Fibroblast of skin of abdomen (primary cell): ENCODE results near the gene ATP2B3.
"Not testable (repeated sequence)": the region's sequence is repeated elsewhere in the genome, so short reads cannot be mapped to it uniquely, and the experiment has no call there.

Experiments
- DNase-seq: peaks from one replicate; pipeline ENCODE4 v3.0.0-alpha.2; 2013

ATP2B3 gene

GRCh38 chrX:153596981-153597750, 79.7 kb downstream of the ATP2B3 start:
- no peak for DNase-seq

GRCh38 chrX:153598541-153599191, 81.2 kb downstream of the ATP2B3 start, which contains the start of gene CCNQ:
TSS of gene CCNQ (minus strand) at chrX:153599139. CDS start at chrX:153599073, 66 bp downstream.
- peak; percentile 4 for DNase-seq

- peak; percentile 87 for DNase-seq
Measured at GRCh38 chrX:153599192-153600031, 82.0 kb downstream of the ATP2B3 start.

GRCh38 chrX:153600032-153600373, 82.6 kb downstream of the ATP2B3 start:
- DNase-seq, result no peak

- DNase-seq, result no peak
Measured at GRCh38 chrX:153600921-153601320, 83.5 kb downstream of the ATP2B3 start.

GRCh38 chrX:153601511-153602110, 84.2 kb downstream of the ATP2B3 start:
- no peak for DNase-seq

GRCh38 chrX:153602601-153603000, 85.2 kb downstream of the ATP2B3 start:
- DNase-seq, result no peak

- DNase-seq, result no peak
Measured at GRCh38 chrX:153603131-153603656, 85.8 kb downstream of the ATP2B3 start.

GRCh38 chrX:153604666-153605380, 87.4 kb downstream of the ATP2B3 start:
- DNase-seq, result not testable (repeated sequence)

GRCh38 chrX:153606503-153606902, 89.1 kb downstream of the ATP2B3 start:
- DNase-seq, result no peak

GRCh38 chrX:153608376-153608775, 90.9 kb downstream of the ATP2B3 start:
- no peak for DNase-seq

- DNase-seq, result peak; percentile 36
Measured at GRCh38 chrX:153608806-153609205, 91.4 kb downstream of the ATP2B3 start.

GRCh38 chrX:153609917-153610835, 92.7 kb downstream of the ATP2B3 start:
- peak; percentile 75 for DNase-seq

- no peak for DNase-seq
Measured at GRCh38 chrX:153610836-153611213, 93.4 kb downstream of the ATP2B3 start.

- no peak for DNase-seq
Measured at GRCh38 chrX:153611298-153612095, 94.1 kb downstream of the ATP2B3 start.

- no peak for DNase-seq
Measured at GRCh38 chrX:153612413-153612812, 95.0 kb downstream of the ATP2B3 start.

GRCh38 chrX:153614818-153615217, 97.4 kb downstream of the ATP2B3 start:
- no peak for DNase-seq

GRCh38 chrX:153620576-153620975, 103.1 kb downstream of the ATP2B3 start:
- no peak for DNase-seq

- DNase-seq, result no peak
Measured at GRCh38 chrX:153621949-153622598, 104.6 kb downstream of the ATP2B3 start.
